ENCODE results near the gene TRIM40.

DNA sequence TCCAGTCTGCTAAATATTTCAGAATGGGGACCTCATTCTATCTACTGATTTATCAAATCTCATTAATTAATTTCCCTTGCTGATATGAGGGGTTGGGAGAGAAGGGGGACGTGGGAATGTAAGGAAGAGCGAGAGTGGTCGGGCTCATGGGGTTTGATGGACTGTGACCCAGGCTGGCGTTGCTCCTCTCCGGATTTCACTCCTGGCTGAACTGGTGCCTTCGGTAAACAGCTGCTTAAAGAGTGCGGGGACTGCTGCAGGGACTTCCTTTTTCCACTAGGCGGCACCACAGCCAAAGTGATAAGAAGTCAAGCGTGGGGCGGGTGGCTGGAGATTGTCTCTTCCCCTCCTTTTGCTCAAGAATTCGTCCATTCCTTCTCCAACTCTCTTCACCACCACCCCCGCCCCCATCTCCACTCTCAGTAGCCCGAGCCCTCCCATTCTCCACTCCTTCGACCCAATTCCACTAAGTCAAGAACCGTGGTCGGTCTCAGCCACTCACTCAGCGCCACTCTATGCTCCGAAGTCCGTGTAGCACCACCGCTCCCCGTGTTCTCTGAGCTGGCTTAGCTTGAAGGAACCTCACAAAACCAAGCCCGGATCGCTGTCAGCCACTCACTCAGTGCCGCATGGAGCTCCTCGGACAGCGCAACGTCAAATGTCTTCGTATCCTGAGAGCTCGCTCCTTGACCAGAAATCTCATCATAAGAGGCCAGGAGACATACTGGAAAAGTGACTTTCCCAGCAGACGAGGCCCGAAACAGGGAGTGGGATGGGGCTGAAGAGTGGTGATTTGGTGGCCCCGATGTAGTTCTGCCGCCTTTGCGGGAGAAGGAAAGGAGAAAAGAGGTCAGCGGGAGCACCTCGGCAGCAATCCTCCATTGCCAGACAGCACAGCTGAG lies 32.7 kb upstream of the TRIM40 start:
- TF ChIP-seq POLR2AphosphoS5 (IDR thresholded peaks at IDR 0.05; ENCODE audit: insufficient read depth in 1 of 2, low read depth in 1 of 2) (peak; percentile 26 to 80), POLR2A (IDR thresholded peaks at IDR 0.05) (no peak)

Measured in vagina (tissue), 2 donors.